ENCODE data around the gene PLCG2. TPM values are rescaled to one million over a fixed set of nuclear protein-coding genes. Genes with fewer than 3 reads are reported as not detected.
"Not testable (repeated sequence)": the region's sequence is repeated elsewhere in the genome, so short reads cannot be mapped to it uniquely, and the experiment has no call there.

Gene PLCG2
- total RNA-seq, 1 donor from 2014 or later = 8.4 TPM

DNA sequence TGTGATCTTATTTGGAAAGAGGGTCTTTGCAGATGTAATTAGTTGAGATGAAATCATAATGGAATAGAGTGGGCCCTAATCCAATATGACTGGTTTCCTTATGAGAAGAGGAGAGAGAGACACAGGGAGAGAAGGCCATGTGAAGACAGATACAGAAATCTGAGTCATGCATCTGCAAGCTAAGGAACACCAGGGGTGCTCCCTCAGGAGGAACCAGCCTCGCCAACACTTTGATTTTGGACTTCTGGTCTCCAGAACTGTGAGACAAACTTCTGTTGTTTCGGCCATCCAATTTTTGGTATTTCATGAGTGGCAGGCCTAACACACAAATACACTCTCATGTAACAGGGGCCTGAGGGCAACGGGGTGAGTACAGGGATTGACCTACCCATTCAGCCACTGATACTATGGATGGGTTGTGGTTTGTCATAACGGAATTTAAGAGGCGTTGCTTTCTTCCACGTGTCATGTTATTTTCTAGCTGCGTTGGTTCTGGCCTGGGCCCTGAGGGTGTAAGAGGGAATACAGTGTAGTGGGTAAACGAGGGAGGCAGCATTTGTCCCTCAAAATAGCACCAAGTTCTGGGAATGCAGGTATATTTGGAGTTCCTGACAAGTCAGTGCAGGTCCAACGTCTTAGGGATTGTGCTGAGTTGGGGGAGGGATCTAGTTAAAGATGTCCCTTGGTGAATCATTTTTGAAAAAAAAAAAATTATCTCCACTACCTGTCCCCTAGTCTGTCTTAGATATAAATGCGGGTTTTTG, 17.7 kb downstream of the PLCG2 start:
- no peak overlapping the region for H3K9ac ChIP-seq (ENCODE audit: low read depth in 1 of 3, low read length in 3 of 3)
- H3K36me3 ChIP-seq (ENCODE audit: control insufficient read depth in 3 of 3, insufficient read depth in 3 of 3, low read length in 3 of 3) = no peaks in the 10 kb centered on the region
- peaks cover 0 to 2% (median 0%) of the 10 kb centered on the region in 3 donors for H3K9me3 ChIP-seq (ENCODE audit: control insufficient read depth in 3 of 3, low read length in 3 of 3)
- H3K27me3 ChIP-seq (ENCODE audit: control insufficient read depth in 3 of 3, insufficient read depth in 3 of 3, low read length in 3 of 3) = peaks cover 0 to 4% (median 3%) of the 10 kb centered on the region in 3 donors
- no peaks in the 10 kb centered on the region for H3K4me1 ChIP-seq (ENCODE audit: control insufficient read depth in 3 of 3, insufficient read depth in 3 of 3, low read length in 3 of 3)
- H3K4me3 ChIP-seq (ENCODE audit: low read length in 3 of 3) = no peak overlapping the region
- no peak overlapping the region for H3K27ac ChIP-seq (ENCODE audit: low read depth, low read length)

DNA sequence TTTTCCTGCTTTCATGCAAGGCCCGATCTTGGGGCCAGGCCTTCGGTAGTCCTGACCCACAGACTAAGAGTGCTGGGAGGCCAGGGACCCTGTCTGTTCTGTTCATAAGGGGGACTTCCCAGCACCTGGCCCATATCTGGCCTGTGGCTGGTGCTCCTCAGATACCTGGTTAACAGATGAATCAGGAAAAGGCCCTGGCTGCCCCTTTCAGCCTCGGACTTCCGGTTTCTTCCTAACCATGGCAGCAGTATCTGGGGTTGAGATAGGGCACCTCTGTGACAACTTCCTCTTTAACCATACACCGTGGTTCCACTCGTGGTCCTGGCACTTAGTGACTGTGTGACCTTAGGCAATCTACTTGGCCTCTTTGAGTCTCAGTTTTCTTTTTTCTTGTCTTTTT, 18.4 kb downstream of the PLCG2 start:
- H3K9ac ChIP-seq (ENCODE audit: low read depth in 1 of 3, low read length in 3 of 3) = no peak overlapping the region
- H3K9me3 ChIP-seq (ENCODE audit: control insufficient read depth in 3 of 3, low read length in 3 of 3) = peaks cover 0 to 2% (median 0%) of the 10 kb centered on the region in 3 donors
- H3K27ac ChIP-seq (ENCODE audit: low read depth, low read length) = no peak overlapping the region
- no peaks in the 10 kb centered on the region for H3K36me3 ChIP-seq (ENCODE audit: control insufficient read depth in 3 of 3, insufficient read depth in 3 of 3, low read length in 3 of 3)
- H3K4me1 ChIP-seq (ENCODE audit: control insufficient read depth in 3 of 3, insufficient read depth in 3 of 3, low read length in 3 of 3) = no peaks in the 10 kb centered on the region
- peaks cover 0 to 4% (median 0%) of the 10 kb centered on the region in 3 donors for H3K27me3 ChIP-seq (ENCODE audit: control insufficient read depth in 3 of 3, insufficient read depth in 3 of 3, low read length in 3 of 3)
- no peak overlapping the region for H3K4me3 ChIP-seq (ENCODE audit: low read length in 3 of 3)

DNA sequence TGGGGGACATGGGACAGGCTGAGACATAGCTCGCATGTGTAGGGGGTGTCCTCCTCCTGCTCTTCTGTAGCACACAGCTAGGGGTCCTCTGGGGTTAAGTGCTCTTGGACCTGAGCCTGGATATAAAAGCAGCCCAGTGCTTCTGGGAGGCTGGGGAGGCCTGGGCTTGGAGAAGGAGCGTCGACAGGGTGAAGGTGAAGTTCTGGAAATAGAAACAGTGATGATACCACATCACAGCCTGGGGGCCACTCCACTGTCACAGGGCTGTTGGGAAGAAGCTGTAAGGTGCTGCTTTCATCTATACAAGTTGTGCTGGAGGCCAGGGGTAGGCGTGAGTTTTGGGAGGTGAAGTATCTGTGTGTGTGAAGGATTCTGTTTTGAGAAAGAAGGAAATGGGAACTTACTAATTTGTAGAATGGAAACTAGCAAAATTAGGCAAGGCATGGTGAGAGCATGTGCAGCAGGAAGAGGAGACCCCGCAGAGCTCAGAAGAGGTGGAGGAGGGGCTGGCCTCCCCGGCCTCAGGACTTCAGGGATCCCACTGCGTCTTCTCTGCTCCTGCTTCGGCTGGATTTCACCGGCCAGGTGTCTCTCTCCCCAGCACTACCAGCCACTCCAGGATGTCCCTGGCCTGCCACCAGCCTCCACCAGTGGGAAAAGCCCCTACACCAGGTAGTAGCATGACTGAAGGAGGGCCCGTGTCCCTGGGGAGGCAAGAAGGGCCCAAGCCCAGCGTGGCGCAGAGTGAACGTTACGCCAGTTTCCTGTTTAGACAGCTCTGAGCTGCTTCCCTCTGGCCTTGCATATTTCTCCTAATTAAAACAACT, 19.4 kb downstream of the PLCG2 start:
- no peak overlapping the region for H3K9ac ChIP-seq (ENCODE audit: low read depth in 1 of 3, low read length in 3 of 3)
- H3K27me3 ChIP-seq (ENCODE audit: control insufficient read depth in 3 of 3, insufficient read depth in 3 of 3, low read length in 3 of 3) = no peaks in the 10 kb centered on the region
- no peak overlapping the region for H3K4me3 ChIP-seq (ENCODE audit: low read length in 3 of 3)
- H3K9me3 ChIP-seq (ENCODE audit: control insufficient read depth in 3 of 3, low read length in 3 of 3) = peaks cover 0 to 2% (median 0%) of the 10 kb centered on the region in 3 donors
- H3K36me3 ChIP-seq (ENCODE audit: control insufficient read depth in 3 of 3, insufficient read depth in 3 of 3, low read length in 3 of 3) = no peaks in the 10 kb centered on the region
- H3K27ac ChIP-seq (ENCODE audit: low read depth, low read length) = no peak overlapping the region
- no peaks in the 10 kb centered on the region for H3K4me1 ChIP-seq (ENCODE audit: control insufficient read depth in 3 of 3, insufficient read depth in 3 of 3, low read length in 3 of 3)

DNA sequence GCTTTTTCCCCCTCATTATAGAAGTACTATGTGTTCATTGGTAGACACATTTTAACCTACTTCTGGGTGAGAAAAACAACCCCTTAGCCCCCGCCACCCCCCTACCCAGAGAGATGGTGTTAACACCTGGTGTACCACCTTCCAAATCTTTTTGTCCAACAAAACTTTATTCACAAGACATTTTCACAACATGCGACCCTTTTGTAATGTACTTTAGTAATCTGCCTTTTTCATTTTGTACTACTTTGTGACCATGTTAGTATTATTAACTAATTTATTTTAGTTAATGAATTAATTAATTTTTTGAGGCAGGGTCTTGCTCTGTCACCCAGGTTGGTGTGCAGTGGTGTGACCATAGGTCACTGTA, 20.0 kb downstream of the PLCG2 start:
- no peak overlapping the region for H3K9ac ChIP-seq (ENCODE audit: low read depth in 1 of 3, low read length in 3 of 3)
- H3K9me3 ChIP-seq (ENCODE audit: control insufficient read depth in 3 of 3, low read length in 3 of 3) = peaks cover 0 to 2% (median 0%) of the 10 kb centered on the region in 3 donors
- H3K27ac ChIP-seq (ENCODE audit: low read depth, low read length) = no peak overlapping the region
- H3K4me3 ChIP-seq (ENCODE audit: low read length in 3 of 3) = no peak overlapping the region
- H3K36me3 ChIP-seq (ENCODE audit: control insufficient read depth in 3 of 3, insufficient read depth in 3 of 3, low read length in 3 of 3) = no peaks in the 10 kb centered on the region
- H3K4me1 ChIP-seq (ENCODE audit: control insufficient read depth in 3 of 3, insufficient read depth in 3 of 3, low read length in 3 of 3) = no peaks in the 10 kb centered on the region
- no peaks in the 10 kb centered on the region for H3K27me3 ChIP-seq (ENCODE audit: control insufficient read depth in 3 of 3, insufficient read depth in 3 of 3, low read length in 3 of 3)

DNA sequence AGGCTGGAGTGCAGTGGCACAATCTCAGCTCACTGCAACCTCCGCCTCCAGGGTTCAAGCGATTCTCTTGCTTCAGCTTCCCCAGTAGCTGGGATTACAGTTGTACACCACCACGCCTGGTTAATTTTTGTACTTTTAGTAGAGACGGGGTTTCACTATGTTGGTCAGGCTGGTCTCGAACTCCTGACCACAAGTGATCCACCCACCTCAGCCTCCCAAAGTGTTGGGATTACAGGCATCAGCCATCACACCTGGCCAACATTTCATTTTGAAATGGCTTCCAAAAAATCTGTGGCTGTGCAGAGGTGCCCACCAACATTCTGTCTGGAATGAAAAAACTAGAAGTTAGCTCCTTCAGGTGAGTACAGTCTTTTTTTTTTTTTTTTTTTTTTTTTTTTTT, 22.6 kb downstream of the PLCG2 start:
- not testable (repeated sequence) for H3K27me3 ChIP-seq (ENCODE audit: control insufficient read depth in 3 of 3, insufficient read depth in 3 of 3, low read length in 3 of 3); H3K27ac ChIP-seq (ENCODE audit: low read depth, low read length); H3K9ac ChIP-seq (ENCODE audit: low read depth in 1 of 3, low read length in 3 of 3); H3K4me3 ChIP-seq (ENCODE audit: low read length in 3 of 3); H3K9me3 ChIP-seq (ENCODE audit: control insufficient read depth in 3 of 3, low read length in 3 of 3); H3K36me3 ChIP-seq (ENCODE audit: control insufficient read depth in 3 of 3, insufficient read depth in 3 of 3, low read length in 3 of 3); H3K4me1 ChIP-seq (ENCODE audit: control insufficient read depth in 3 of 3, insufficient read depth in 3 of 3, low read length in 3 of 3)

DNA sequence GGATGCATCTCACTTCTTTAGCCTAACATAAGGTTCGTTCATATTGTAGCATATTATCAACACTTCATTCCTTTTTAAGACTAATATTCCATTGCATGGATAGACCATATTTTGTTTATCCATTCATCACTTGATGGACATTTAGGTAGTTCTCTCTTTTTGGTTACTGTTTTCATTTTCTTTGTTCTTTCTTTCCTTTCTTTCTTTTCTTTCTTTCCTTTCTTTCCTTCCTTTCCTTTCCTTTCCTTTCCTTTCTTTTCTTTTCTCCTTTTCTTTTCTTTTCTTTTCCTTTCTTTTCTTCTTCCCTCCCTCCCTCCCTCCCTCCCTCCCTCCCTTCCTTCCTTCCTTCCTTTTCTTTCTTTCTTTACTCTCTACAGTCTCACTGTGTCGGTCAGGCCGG, 24.2 kb downstream of the PLCG2 start:
- no peaks in the 10 kb centered on the region for H3K36me3 ChIP-seq (ENCODE audit: control insufficient read depth in 3 of 3, insufficient read depth in 3 of 3, low read length in 3 of 3)
- no peak overlapping the region for H3K9ac ChIP-seq (ENCODE audit: low read depth in 1 of 3, low read length in 3 of 3)
- peaks cover 0 to 2% (median 0%) of the 10 kb centered on the region in 3 donors for H3K27me3 ChIP-seq (ENCODE audit: control insufficient read depth in 3 of 3, insufficient read depth in 3 of 3, low read length in 3 of 3)
- no peak overlapping the region for H3K27ac ChIP-seq (ENCODE audit: low read depth, low read length)
- H3K9me3 ChIP-seq (ENCODE audit: control insufficient read depth in 3 of 3, low read length in 3 of 3) = peaks cover 0 to 2% (median 0%) of the 10 kb centered on the region in 3 donors
- no peak overlapping the region for H3K4me3 ChIP-seq (ENCODE audit: low read length in 3 of 3)
- H3K4me1 ChIP-seq (ENCODE audit: control insufficient read depth in 3 of 3, insufficient read depth in 3 of 3, low read length in 3 of 3) = no peaks in the 10 kb centered on the region

DNA sequence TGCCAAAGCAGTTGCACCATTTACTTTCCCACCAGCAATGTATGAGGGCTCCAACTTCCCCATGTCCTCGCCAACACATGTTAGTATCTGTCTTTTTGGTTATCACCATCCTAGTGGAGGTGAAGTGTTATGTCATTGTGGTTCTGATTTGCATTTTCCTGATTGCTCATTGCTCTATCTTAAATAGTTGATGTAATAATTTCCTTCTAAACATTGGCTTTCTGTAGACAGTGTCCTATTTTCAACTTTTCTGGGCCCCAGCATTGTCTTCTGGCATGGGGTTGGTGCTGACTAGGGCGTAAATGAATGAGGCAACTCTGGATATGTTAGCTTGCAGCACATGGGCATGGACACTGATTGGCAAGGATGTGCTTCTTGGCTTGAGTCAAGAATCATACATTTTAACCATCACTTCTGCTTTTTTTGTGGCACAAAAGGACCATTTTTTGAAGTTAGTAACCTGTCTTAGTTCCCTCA, 25.1 kb downstream of the PLCG2 start:
- Histone ChIP-seq H3K4me3 (ENCODE audit: low read length in 3 of 3) (no peak overlapping the region), H3K9ac (ENCODE audit: low read depth in 1 of 3, low read length in 3 of 3) (no peak overlapping the region), H3K27me3 (ENCODE audit: control insufficient read depth in 3 of 3, insufficient read depth in 3 of 3, low read length in 3 of 3) (peaks cover 0 to 2% (median 0%) of the 10 kb centered on the region in 3 donors)

DNA sequence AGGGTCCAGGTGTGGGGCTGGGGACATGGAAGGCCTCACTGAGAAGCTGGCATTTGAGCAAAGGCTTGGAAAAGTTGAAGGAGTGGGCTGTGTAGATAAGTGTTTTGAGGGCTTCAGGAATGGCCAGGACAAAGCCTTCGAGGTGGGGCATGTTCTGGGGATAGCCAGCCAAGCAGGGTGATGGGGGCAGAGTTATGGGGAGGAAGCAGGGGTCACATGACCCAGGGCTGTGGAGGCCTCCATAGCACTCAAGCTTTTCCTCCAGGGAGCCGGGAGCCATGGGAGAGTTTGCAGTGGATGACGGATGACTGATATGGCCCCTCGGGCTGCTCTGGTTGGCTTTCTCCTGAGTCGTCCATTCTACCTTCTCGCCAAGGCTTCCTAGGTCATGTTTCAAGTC, 27.6 kb downstream of the PLCG2 start:
- no peak overlapping the region for H3K4me3 ChIP-seq (ENCODE audit: low read length in 3 of 3)
- H3K4me1 ChIP-seq (ENCODE audit: control insufficient read depth in 3 of 3, insufficient read depth in 3 of 3, low read length in 3 of 3) = no peaks in the 10 kb centered on the region
- no peaks in the 10 kb centered on the region for H3K9me3 ChIP-seq (ENCODE audit: control insufficient read depth in 3 of 3, low read length in 3 of 3)
- H3K27me3 ChIP-seq (ENCODE audit: control insufficient read depth in 3 of 3, insufficient read depth in 3 of 3, low read length in 3 of 3) = peaks cover 0 to 2% (median 0%) of the 10 kb centered on the region in 3 donors
- no peak overlapping the region for H3K27ac ChIP-seq (ENCODE audit: low read depth, low read length)
- H3K36me3 ChIP-seq (ENCODE audit: control insufficient read depth in 3 of 3, insufficient read depth in 3 of 3, low read length in 3 of 3) = no peaks in the 10 kb centered on the region
- H3K9ac ChIP-seq (ENCODE audit: low read depth in 1 of 3, low read length in 3 of 3) = no peak overlapping the region

More for the DNA sequence above, 25.1 kb downstream of the PLCG2 start:
- Histone ChIP-seq H3K9me3 (ENCODE audit: control insufficient read depth in 3 of 3, low read length in 3 of 3) (peaks cover 0 to 2% (median 0%) of the 10 kb centered on the region in 3 donors), H3K27ac (ENCODE audit: low read depth, low read length) (no peak overlapping the region), H3K4me1 (ENCODE audit: control insufficient read depth in 3 of 3, insufficient read depth in 3 of 3, low read length in 3 of 3) (no peaks in the 10 kb centered on the region), H3K36me3 (ENCODE audit: control insufficient read depth in 3 of 3, insufficient read depth in 3 of 3, low read length in 3 of 3) (no peaks in the 10 kb centered on the region)

DNA sequence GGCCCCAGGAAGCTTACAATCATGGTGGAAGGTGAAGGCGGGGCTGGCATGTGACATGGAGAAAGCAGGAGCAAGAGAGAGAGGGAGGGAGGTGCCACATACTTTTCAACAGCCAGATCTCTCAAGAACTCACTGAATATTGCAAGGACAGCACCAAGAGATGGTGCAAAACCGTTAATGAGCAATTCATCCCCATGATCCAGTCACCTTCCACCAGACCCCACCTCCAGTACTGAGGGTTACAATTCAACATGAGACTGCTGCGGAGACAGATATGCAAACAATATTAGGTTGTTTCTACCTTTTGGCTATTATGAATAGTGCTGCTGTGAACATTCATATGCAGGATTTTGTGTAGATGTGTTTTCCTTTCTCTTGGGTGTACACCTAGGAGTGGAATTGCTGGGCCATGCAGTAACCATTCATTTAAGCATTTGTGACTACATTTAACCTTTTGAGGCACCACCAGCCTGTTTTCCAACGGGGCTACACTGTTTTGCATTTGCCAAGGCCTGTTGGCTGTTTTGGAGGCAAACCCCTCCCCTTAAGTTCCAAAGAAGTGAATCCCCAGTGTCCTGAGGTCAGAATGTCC, 28.8 kb downstream of the PLCG2 start:
- no peaks in the 10 kb centered on the region for H3K9me3 ChIP-seq (ENCODE audit: control insufficient read depth in 3 of 3, low read length in 3 of 3)
- no peaks in the 10 kb centered on the region for H3K4me1 ChIP-seq (ENCODE audit: control insufficient read depth in 3 of 3, insufficient read depth in 3 of 3, low read length in 3 of 3)
- H3K36me3 ChIP-seq (ENCODE audit: control insufficient read depth in 3 of 3, insufficient read depth in 3 of 3, low read length in 3 of 3) = no peaks in the 10 kb centered on the region
- no peak overlapping the region for H3K9ac ChIP-seq (ENCODE audit: low read depth in 1 of 3, low read length in 3 of 3)
- peaks cover 0 to 2% (median 0%) of the 10 kb centered on the region in 3 donors for H3K27me3 ChIP-seq (ENCODE audit: control insufficient read depth in 3 of 3, insufficient read depth in 3 of 3, low read length in 3 of 3)
- H3K4me3 ChIP-seq (ENCODE audit: low read length in 3 of 3) = no peak overlapping the region
- no peak overlapping the region for H3K27ac ChIP-seq (ENCODE audit: low read depth, low read length)

All from skeletal muscle tissue (tissue), 4 donors.